OCI-LY1 (cell line): ENCODE data around the gene VEPH1.

Source experiments
- CTCF ChIP-seq: fragments of 200-600 bp; sonication (generic), shearing (Covaris generic); IDR thresholded peaks from 2 replicates; pipeline ENCODE4 v1.5.1; 2017; ENCODE audit warnings: mild to moderate bottlenecking, antibody characterized with exemption, low read length, moderate library complexity, mixed read lengths
- EZH2 ChIP-seq: fragments of 200-600 bp; sonication (generic), shearing (Covaris generic); IDR thresholded peaks from 2 replicates; pipeline ENCODE4 v1.8.0; 2017; ENCODE audit warnings: borderline replicate concordance, mixed run types, mild to moderate bottlenecking, antibody characterized with exemption, low read length, moderate library complexity, mixed read lengths

GRCh38 chr3:157531771-157532170 is 28.6 kb upstream of the VEPH1 start:
- no peak for TF ChIP-seq CTCF
- no peak for TF ChIP-seq EZH2
